HepG2 (cell line): ENCODE results near the gene TSPAN2. TPM values are rescaled to one million over a fixed set of nuclear protein-coding genes. Genes with fewer than 3 reads are reported as not detected.

ENCODE experiments used
- ATAC-seq: fragments of 200-7000 bp; cut with Tn5 transposase; 3 replicates; pipeline ENCODE4 v1.9.1; 2020; ENCODE audit warnings: mild to moderate bottlenecking, moderate library complexity
- BruUV-seq: library from RNA; stranded (reverse); fragments of 400-500 nt; replicated peaks from 2 replicates; lab custom pipeline; 2021; lab: Mats Ljungman, UMichigan
- CTCF ChIA-PET: fragments of 300-600 bp; formaldehyde crosslinking; extraction: SDS; loops from one replicate; lab custom pipeline; 2021; ENCODE audit warnings: low total read pairs, inconsistent platforms, low intra/inter-chr PET ratio; lab: Yijun Ruan, JAX
- POLR2A ChIA-PET: fragments of 350-600 bp; sonication (Branson Sonifier 250); formaldehyde crosslinking; loops from one replicate; lab custom pipeline; 2020; ENCODE audit warnings: antibody characterized with exemption, inconsistent platforms; lab: Yijun Ruan, JAX
- DNase-seq: peaks from one replicate; pipeline ENCODE4 v3.0.0-alpha.2; 2015; ENCODE audit warnings: low spot score
- FAIRE-seq: peaks from 3 replicates; lab custom pipeline; 2011; peaks lifted over from hg19 to GRCh38; lab: Jason Lieb, UNC
- H2AFZ ChIP-seq: one replicate; pipeline ENCODE4 v1.6.1; 2011; ENCODE audit warnings: low read length, inconsistent platforms
- H3K27ac ChIP-seq: fragments of 300-600 bp; 3 replicates; pipeline ENCODE4 v1.8.0; 2011; ENCODE audit warnings: mixed run types, mild to moderate bottlenecking, mixed read lengths, low read length, inconsistent platforms; ENCODE audit not compliant: insufficient read depth; ENCODE audit errors: extremely low read length
- H3K27me3 ChIP-seq, 2 experiments: fragments of 200-600 bp in 1 of 2; 2 replicates in 1 of 2; 3 replicates in 1 of 2; pipeline versions ENCODE4 v1.6.0 to v1.8.0; 2011; ENCODE audit warnings: low read length in 2 of 2, mild to moderate bottlenecking in 2 of 2, moderate library complexity in 2 of 2, inconsistent platforms in 1 of 2; ENCODE audit not compliant: insufficient read depth in 2 of 2, control insufficient read depth in 1 of 2
- H3K36me3 ChIP-seq, 2 experiments: fragments of 200-600 bp in 1 of 2; replicated peaks in 1 of 2; 2 replicates in 1 of 2; 3 replicates in 1 of 2; pipeline versions ENCODE4 v1.5.1 to v1.8.0; 2011; ENCODE audit warnings: low read length in 2 of 2, inconsistent platforms in 1 of 2; ENCODE audit not compliant: insufficient read depth in 2 of 2, control insufficient read depth in 1 of 2
- H3K4me1 ChIP-seq: 2 replicates; pipeline ENCODE4 v1.5.1; 2012; ENCODE audit warnings: low read length, inconsistent platforms; ENCODE audit not compliant: insufficient read depth
- H3K4me2 ChIP-seq: 2 replicates; pipeline ENCODE4 v1.6.0; 2011; ENCODE audit warnings: low read depth, low read length, inconsistent platforms
- H3K4me3 ChIP-seq, 3 experiments: fragments of 200-600 bp in 1 of 3; sonication (generic), shearing (Covaris generic) in 1 of 3; replicated peaks in 1 of 3; 2 replicates each; pipeline ENCODE4 v1.5.1; 2011 to 2016; ENCODE audit warnings: low read length in 3 of 3, inconsistent platforms in 2 of 3, low read depth in 2 of 3, mild to moderate bottlenecking in 2 of 3, control low read depth in 1 of 3, mixed read lengths in 1 of 3; ENCODE audit not compliant: insufficient read depth in 1 of 3
- H3K79me2 ChIP-seq: one replicate; pipeline ENCODE4 v1.6.1; 2011; ENCODE audit warnings: low read length, inconsistent platforms; ENCODE audit not compliant: insufficient read depth
- H3K9ac ChIP-seq: 2 replicates; pipeline ENCODE4 v1.6.0; 2011; ENCODE audit warnings: mild to moderate bottlenecking, low read depth, low read length, inconsistent platforms; ENCODE audit not compliant: insufficient read depth
- H3K9me3 ChIP-seq: 2 replicates; pipeline ENCODE4 v1.5.1; 2012; ENCODE audit warnings: mild to moderate bottlenecking, low read length
- H4K20me1 ChIP-seq: 2 replicates; pipeline ENCODE4 v1.6.0; 2011; ENCODE audit warnings: inconsistent platforms, mild to moderate bottlenecking, low read length, moderate library complexity; ENCODE audit not compliant: insufficient read depth
- SALL2 ChIP-seq: sonication (generic); formaldehyde crosslinking; IDR thresholded peaks from 2 replicates; pipeline ENCODE4 v1.8.1; 2023; ENCODE audit warnings: mild to moderate bottlenecking, missing genetic modification reagents, inconsistent platforms
- ZNF337 ChIP-seq: sonication (generic); formaldehyde crosslinking; IDR thresholded peaks from 2 replicates; pipeline ENCODE4 v1.5.1; 2020; ENCODE audit warnings: missing genetic modification reagents, low read depth, mild to moderate bottlenecking, borderline replicate concordance
- WGBS: methylation state at CpG from one replicate; pipeline ENCODE4 v1.1.6; 2017; ENCODE audit warnings: low lambda C conversion rate; 5-methylcytosine and 5-hydroxymethylcytosine counted together
- in situ Hi-C: cut with HindIII; loops from 2 replicates; pipeline ENCODE4 v1.10.0; 2017; ENCODE audit warnings: low pct_unique_long_range_greater_than_20kb; ENCODE audit not compliant: extremely low pct_ligation_motif_present
- intact Hi-C: fragments of 100-400 bp; cut with micrococcal nuclease; formaldehyde crosslinking; loops from one replicate; pipeline ENCODE4 v1.10.0; 2022; ENCODE audit not compliant: unreplicated experiment
- polyA plus RNA-seq, 8 experiments: library from polyadenylated mRNA; depleted of rRNA in 3 of 8; stranded (reverse) in 7 of 8; unstranded in 1 of 8; fragments of >200 nt; fragmentation: Illumina TruSeq in 4 of 8; extraction: Trizol in 4 of 8; gene quantifications; 2 replicates each; pipeline versions ENCODE4 v1.2.1 to v1.2.3, GENCODE V29; 2011 to 2016; ENCODE audit warnings: low read depth in 4 of 8, missing spikeins in 1 of 8, mixed read lengths in 1 of 8; ENCODE audit not compliant: insufficient read depth in 1 of 8
- total RNA-seq, 5 experiments: library from RNA; depleted of rRNA; stranded (reverse); fragments of >200 nt; fragmentation: Illumina TruSeq; extraction: Trizol; gene quantifications; 2 replicates each; pipeline ENCODE4 v1.2.3, GENCODE V29; 2016; ENCODE audit warnings: low read depth in 1 of 5
- TF ChIP-seq, protein P1 (sequence below): sonication (generic); formaldehyde crosslinking; IDR thresholded peaks from 2 replicates; pipeline ENCODE4 v1.8.0; 2022; ENCODE audit warnings: missing genetic modification reagents, mild to moderate bottlenecking, borderline replicate concordance
- TF ChIP-seq, protein P2 (sequence below), 2 experiments: fragments of 450-650 bp in 1 of 2; sonication (generic) in 1 of 2; formaldehyde crosslinking in 1 of 2; IDR thresholded peaks; 2 replicates each; pipeline versions ENCODE4 v1.6.1 to v1.8.0; 2016 to 2022; ENCODE audit warnings: antibody characterized with exemption in 1 of 2, mild to moderate bottlenecking in 1 of 2, missing genetic modification reagents in 1 of 2
- TF ChIP-seq, protein P3 (sequence below): sonication (generic); formaldehyde crosslinking; IDR thresholded peaks from 2 replicates; pipeline ENCODE4 v1.4.0; 2020; ENCODE audit warnings: missing genetic modification reagents

Gene TSPAN2
- total and polyA plus RNA-seq, 2 of the 13 experiments (the other 11 are each of a cell fraction or from before 2014, with no cell fraction given): not detected

GRCh38 chr1:115071012-115071664 is 18.2 kb downstream of the TSPAN2 start:
- ChIA-PET CTCF (no interaction called here), POLR2A (no interaction called here)
- no peak for DNase-seq
- Histone ChIP-seq H3K9me3 (no peaks in the 10 kb centered on the region), H2AFZ (no peak overlapping the region), H3K4me1 (no peaks in the 10 kb centered on the region), H3K27ac (no peak overlapping the region), H3K9ac (no peak overlapping the region), H3K36me3 (no peaks in the 10 kb centered on the region), H3K79me2 (no peaks in the 10 kb centered on the region), H4K20me1 (no peaks in the 10 kb centered on the region), H3K4me3 (no peak overlapping the region), H3K4me2 (no peak overlapping the region), H3K27me3 (peaks cover 5 to 16% of the 10 kb centered on the region in 2 experiments)
- intact Hi-C loops (no loop called here), in situ Hi-C loops (no loop called here)
- no peak for FAIRE-seq
- WGBS: 8% methylated on average over 6 of the region's 6 CpGs
- ATAC-seq: no peak
- no TSS peak for BruUV-seq
- TF ChIP-seq, protein P1, sequence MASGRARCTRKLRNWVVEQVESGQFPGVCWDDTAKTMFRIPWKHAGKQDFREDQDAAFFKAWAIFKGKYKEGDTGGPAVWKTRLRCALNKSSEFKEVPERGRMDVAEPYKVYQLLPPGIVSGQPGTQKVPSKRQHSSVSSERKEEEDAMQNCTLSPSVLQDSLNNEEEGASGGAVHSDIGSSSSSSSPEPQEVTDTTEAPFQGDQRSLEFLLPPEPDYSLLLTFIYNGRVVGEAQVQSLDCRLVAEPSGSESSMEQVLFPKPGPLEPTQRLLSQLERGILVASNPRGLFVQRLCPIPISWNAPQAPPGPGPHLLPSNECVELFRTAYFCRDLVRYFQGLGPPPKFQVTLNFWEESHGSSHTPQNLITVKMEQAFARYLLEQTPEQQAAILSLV (CRISPR knock-in tag): no peak
- TF ChIP-seq, protein P2, sequence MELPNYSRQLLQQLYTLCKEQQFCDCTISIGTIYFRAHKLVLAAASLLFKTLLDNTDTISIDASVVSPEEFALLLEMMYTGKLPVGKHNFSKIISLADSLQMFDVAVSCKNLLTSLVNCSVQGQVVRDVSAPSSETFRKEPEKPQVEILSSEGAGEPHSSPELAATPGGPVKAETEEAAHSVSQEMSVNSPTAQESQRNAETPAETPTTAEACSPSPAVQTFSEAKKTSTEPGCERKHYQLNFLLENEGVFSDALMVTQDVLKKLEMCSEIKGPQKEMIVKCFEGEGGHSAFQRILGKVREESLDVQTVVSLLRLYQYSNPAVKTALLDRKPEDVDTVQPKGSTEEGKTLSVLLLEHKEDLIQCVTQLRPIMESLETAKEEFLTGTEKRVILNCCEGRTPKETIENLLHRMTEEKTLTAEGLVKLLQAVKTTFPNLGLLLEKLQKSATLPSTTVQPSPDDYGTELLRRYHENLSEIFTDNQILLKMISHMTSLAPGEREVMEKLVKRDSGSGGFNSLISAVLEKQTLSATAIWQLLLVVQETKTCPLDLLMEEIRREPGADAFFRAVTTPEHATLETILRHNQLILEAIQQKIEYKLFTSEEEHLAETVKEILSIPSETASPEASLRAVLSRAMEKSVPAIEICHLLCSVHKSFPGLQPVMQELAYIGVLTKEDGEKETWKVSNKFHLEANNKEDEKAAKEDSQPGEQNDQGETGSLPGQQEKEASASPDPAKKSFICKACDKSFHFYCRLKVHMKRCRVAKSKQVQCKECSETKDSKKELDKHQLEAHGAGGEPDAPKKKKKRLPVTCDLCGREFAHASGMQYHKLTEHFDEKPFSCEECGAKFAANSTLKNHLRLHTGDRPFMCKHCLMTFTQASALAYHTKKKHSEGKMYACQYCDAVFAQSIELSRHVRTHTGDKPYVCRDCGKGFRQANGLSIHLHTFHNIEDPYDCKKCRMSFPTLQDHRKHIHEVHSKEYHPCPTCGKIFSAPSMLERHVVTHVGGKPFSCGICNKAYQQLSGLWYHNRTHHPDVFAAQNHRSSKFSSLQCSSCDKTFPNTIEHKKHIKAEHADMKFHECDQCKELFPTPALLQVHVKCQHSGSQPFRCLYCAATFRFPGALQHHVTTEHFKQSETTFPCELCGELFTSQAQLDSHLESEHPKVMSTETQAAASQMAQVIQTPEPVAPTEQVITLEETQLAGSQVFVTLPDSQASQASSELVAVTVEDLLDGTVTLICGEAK (IDR thresholded peaks at IDR 0.05): no peak
- TF ChIP-seq, protein P2 (CRISPR knock-in tag; IDR thresholded peaks at IDR 0.05): no peak
- TF ChIP-seq SALL2 (CRISPR knock-in tag) (no peak), ZNF337 (CRISPR knock-in tag) (no peak)
- TF ChIP-seq, protein P3, sequence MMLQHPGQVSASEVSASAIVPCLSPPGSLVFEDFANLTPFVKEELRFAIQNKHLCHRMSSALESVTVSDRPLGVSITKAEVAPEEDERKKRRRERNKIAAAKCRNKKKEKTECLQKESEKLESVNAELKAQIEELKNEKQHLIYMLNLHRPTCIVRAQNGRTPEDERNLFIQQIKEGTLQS (CRISPR knock-in tag): no peak
